HL-60/S4 (cell line): ENCODE measurements around the gene GNPDA1.
"Not testable (repeated sequence)": the region's sequence is repeated elsewhere in the genome, so short reads cannot be mapped to it uniquely, and the experiment has no call there.

Experiments
- in situ Hi-C: fragments of 300-500 bp; cut with MboI; formaldehyde crosslinking; loops from 2 replicates; pipeline ENCODE4 v1.14.3; 2022; ENCODE audit warnings: low sequenced_read_pairs

Gene GNPDA1

DNA sequence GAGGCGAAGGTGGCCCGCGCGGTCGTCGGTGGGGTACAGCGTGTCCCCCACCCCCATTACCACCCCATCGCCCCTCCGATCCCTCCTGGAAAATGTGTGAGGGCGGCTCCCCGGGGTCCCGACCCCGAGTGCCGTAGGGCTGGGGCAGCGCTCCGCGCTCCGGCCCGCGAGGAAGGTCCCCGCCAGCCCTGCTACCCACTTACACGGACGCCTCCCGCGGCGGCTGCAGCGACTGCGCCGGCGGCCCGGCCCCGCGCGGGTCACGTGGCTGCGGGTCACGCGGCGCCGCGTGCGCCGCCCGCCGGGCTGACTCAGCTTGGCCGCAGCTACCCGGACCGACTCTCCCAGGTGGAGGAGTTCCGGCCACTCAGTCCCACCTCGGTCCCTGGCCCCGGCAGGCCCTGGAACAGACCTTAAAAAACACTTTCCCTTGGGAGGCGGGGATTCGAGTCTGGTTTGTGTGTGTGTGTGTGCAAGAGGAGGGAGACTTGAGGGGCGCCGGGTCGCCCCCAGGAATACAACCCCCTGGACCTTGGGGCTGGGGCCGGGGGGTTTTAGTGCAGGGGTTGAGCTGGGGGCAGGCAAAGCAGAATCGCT lies at the start of gene GNPDA1:
Gene GNPDA1 (minus strand): TSS at position 236 of the 597 bp plus-strand sequence. CDS start 992 bp downstream, outside the sequence.
- in situ Hi-C loops = loop anchor here (25.0 kb wide), 1 partner anchor 549 kb away; no protein-coding TSS in a partner anchor

DNA sequence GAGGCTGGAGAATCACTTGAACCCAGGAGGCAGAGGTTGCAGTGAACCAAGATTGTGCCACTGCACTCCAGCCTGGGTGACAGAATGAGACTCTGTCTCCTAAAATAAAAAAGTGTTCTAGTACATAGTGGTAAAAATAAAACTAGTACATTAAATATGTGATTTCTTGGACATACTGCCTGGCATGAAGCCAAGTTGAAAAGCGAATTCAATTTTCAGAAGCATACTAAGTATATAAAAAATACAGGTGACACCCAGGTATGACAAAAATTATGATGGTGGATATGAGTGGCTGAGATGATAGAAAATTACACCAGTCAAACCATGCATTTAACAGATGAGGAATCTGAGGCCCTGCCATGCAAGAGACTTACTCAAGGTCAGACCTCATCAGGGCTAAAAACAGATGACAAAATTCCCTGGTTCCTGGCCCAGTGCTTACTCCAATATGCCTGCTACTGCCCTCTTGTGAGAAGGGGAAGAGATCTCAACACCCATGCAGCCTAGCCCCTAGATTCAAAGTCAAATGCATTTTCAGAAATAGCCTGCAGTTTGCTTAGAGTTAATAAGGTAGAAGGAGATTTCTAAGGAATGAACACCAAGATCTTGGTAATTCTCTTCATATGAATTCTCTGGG lies 46.6 kb upstream of the GNPDA1 start:
- in situ Hi-C loops = no loop called here

GRCh38 chr5:142057697-142058056 lies 44.9 kb upstream of the GNPDA1 start:
- in situ Hi-C loops = no loop called here

- in situ Hi-C loops = no loop called here
Measured at GRCh38 chr5:142056816-142057696, 44.2 kb upstream of the GNPDA1 start.

DNA sequence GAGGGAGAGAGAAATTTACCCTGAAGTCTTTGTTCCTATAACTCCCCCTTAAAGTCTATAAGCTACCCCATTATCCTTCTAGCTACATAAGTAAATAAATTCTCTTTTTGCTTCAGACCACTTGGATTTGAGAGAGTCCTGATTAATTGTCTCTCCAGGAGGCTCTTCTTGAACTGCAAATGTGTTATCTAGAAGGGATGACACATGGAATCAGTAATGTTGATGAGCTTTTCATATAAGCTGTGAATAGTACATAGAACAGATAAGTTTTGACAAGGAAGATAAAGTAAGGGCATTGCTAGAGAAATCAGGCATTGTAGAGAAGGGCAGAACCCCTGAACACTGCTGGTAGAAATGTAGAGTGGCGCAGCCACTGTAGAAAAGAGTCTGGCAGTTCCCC lies 42.5 kb upstream of the GNPDA1 start:
- in situ Hi-C loops = no loop called here

- in situ Hi-C loops = no loop called here
Measured at GRCh38 chr5:142053426-142054151, 40.8 kb upstream of the GNPDA1 start.

GRCh38 chr5:142052026-142052425 lies 39.2 kb upstream of the GNPDA1 start:
- in situ Hi-C loops = not testable (repeated sequence)

DNA sequence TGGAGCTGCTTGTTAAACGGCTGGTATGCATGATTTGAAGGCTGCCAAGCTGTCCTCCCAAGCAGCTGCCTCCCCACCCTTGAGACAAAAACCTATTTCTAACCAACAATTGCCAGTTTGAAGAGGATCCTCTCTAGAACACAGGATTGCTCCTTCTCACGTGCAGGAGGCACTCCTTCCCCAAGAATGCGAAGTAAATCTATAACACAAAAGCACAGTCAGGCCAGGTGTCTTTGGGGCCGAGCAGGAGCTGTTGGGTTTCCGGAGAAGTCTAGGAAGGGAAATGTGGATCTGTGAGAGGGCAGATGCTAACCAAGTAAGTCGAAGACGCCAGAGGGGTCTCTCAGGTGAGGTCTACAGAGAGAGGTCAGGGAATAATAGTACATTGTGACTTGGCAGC lies 35.4 kb upstream of the GNPDA1 start:
- in situ Hi-C loops = no loop called here

DNA sequence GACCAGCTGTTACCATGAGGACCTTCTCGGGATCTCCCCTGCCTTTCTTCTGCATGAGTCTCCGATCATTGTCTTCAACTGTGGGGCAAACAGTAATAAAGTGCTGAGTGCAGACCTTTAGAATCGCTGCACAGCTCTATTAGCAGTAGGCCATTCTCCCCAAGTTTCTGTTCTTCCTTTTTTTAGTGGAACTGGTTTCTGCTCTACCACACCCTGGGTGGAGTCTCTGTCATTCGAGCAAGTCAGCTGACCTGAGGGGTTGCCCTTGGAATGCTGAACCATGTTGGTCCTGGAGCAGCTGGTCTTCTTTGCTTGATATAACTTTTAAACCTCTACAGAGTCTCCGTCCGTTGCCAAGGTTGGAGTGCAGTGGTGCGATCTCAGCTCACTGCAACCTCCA lies 33.4 kb upstream of the GNPDA1 start:
- in situ Hi-C loops = no loop called here

- in situ Hi-C loops = not testable (repeated sequence)
Measured at GRCh38 chr5:142040881-142041280, 28.1 kb upstream of the GNPDA1 start.

DNA sequence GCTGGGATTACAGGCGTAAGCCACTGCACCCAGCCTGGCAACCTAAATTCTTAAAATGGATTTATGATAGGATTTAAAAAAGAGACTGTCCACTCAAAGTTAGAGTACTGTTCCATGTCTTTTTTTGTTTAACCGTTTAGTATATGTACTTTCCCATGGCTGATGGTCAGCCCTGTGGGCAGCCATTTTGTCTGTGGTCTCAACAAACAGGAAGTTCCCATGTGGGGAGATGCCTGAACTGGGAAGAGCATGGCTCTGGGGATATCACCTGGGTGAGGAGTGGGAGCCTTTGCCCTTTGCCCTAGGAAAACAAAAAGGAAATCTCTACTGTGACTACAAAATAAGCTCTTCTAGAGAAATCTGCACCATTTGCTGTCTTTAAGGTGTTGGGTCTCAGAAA lies 27.5 kb upstream of the GNPDA1 start:
- in situ Hi-C loops = no loop called here

DNA sequence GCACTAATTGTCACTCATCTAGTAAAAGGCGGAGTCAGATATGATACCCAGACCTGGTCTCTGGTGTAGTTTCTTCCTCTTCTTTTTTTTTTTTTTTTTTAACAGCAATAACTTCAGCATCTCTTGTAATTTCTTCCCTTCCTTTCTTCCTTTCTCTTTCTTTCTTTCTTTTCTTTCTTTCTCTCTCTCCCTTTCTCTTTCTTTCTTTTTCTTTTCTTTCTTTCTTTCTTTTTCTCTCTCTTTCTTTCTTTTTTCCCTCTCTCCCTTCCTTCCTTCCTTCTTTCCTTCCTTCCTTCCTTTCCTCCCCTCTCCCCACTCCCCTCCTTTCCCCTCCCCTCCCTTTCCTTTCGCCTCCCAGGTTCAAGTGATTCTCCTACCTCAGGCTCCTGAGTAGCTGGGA lies 25.9 kb upstream of the GNPDA1 start:
- in situ Hi-C loops = no loop called here

DNA sequence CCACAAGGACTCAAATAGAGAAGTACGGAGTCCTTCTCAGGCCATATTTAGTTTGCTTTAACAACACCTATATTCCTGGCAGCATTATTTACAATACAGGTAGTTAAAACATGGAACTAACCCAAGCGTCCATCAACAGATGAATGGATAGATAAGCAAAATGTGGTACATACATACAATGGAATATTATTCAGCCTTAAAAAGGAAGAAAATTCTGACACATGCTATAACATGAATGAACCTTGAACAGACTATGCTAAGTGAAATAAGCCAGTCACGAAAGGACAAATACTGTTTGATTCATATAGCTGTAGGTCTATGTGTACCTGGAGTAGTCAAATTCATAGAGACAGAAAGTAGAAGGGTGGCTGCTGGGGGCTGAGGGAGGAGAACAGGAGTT lies 24.8 kb upstream of the GNPDA1 start:
- in situ Hi-C loops = not testable (repeated sequence)

GRCh38 chr5:142036918-142037317 lies 24.1 kb upstream of the GNPDA1 start:
- in situ Hi-C loops = no loop called here

DNA sequence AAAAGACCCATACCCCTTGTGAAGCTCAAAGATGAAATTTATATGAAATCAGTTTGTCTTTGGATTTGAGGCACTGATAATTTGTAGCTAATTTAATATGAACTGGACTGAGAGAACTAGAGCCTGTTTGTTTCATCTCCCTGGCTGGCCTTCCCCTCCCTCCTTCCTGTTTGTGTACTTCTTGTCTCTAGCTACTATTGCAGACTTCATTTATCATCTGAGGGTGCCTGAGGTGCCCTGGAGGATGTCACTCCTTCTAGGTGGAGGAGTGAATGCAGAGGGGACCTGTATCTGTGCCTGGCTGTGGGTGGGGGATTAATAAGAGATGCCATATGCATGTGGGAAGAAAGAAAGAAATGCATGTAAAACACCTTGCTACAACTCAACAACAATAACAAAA lies 22.2 kb upstream of the GNPDA1 start:
- in situ Hi-C loops = no loop called here

DNA sequence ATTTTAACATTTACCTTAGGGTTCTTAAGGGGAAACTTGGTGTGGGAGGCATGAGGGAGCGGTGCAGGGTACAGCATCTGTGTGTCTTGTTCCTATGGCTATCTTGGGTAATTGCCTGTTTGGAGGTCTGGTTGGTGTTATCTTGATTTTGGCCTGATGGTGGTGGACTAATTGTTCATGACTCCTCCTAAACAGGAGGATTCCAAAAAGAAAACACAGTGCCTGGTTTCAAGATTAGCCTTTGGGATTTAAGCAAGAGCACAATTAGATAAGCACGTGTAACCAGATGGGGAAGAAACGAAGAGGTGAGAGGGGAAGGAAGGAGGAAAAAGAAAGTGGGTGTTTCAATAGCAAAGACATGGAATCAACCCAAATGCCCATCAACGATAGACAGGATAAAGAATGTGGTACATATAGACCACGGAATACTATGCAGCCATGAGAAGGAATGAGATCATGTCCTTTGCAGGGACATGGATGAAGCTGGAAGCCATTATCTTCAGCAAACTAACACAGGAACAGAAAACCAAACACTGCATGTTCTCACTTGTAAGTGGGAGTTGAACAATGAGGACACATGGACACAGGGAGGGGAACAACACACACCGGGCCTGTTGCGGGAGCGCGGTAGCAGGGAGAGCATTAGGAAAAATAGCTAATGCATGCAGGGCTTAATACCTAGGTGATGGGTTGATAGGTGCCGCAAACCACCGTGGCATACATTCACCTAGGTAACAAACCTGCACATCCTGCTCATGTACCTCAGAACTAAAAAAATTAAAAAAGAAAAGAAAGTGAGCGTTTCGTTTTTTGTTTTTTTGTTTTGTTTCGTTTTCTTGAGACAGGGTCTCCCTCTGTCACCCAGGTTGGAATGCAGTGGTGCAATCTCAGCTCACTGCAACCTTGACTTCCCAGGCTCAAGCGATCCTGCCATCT lies 21.1 kb upstream of the GNPDA1 start:
- in situ Hi-C loops = not testable (repeated sequence)

GRCh38 chr5:142032747-142033631 lies 20.2 kb upstream of the GNPDA1 start:
- in situ Hi-C loops = no loop called here

GRCh38 chr5:142032150-142032549 lies 19.3 kb upstream of the GNPDA1 start:
- in situ Hi-C loops = no loop called here

- in situ Hi-C loops = no loop called here
Measured at GRCh38 chr5:142025637-142026036, 12.8 kb upstream of the GNPDA1 start.
